SK-N-SH treated with all-trans-retinoic acid at 6 μM for 48 hours (cell line): ENCODE data around the gene TBCK.

Experiments used
- ARNTL ChIP-seq: fragments of 450-650 bp; formaldehyde crosslinking; IDR thresholded peaks from 2 replicates; pipeline ENCODE4 v1.5.0; 2020; ENCODE audit warnings: low read depth, mild to moderate bottlenecking, moderate library complexity, borderline replicate concordance
- BACH2 ChIP-seq: fragments of 250-450 bp; sonication (Bioruptor Pico); IDR thresholded peaks from 2 replicates; pipeline ENCODE4 v1.9.0; 2021; ENCODE audit warnings: mild to moderate bottlenecking, borderline replicate concordance
- CSRNP3 ChIP-seq: fragments of 250-450 bp; sonication (Bioruptor Pico); IDR thresholded peaks from 2 replicates; pipeline ENCODE4 v1.5.1; 2021; ENCODE audit warnings: mild to moderate bottlenecking, moderate library complexity
- GLIS3 ChIP-seq: fragments of 250-450 bp; sonication (Bioruptor Pico); IDR thresholded peaks from 2 replicates; pipeline ENCODE4 v1.5.0; 2020; ENCODE audit warnings: mild to moderate bottlenecking, moderate library complexity
- OSR1 ChIP-seq: fragments of 250-450 bp; sonication (Bioruptor Pico); IDR thresholded peaks from 2 replicates; pipeline ENCODE4 v1.8.0; 2022; ENCODE audit warnings: moderate library complexity, mild to moderate bottlenecking, inconsistent platforms
- PATZ1 ChIP-seq: fragments of 250-450 bp; sonication (Bioruptor Pico); IDR thresholded peaks from 2 replicates; pipeline ENCODE4 v1.8.0; 2020; ENCODE audit warnings: mild to moderate bottlenecking, moderate library complexity, borderline replicate concordance
- POU6F1 ChIP-seq: fragments of 250-450 bp; sonication (Bioruptor Pico); IDR thresholded peaks from 2 replicates; pipeline ENCODE4 v1.8.0; 2021; ENCODE audit warnings: low read depth, mild to moderate bottlenecking, moderate library complexity, borderline replicate concordance
- RARB ChIP-seq: fragments of 250-450 bp; sonication (Bioruptor Pico); IDR thresholded peaks from 2 replicates; pipeline ENCODE4 v1.8.0; 2021; ENCODE audit warnings: mild to moderate bottlenecking, moderate library complexity
- TCF4 ChIP-seq: fragments of 250-450 bp; sonication (Bioruptor Pico); IDR thresholded peaks from 2 replicates; pipeline ENCODE4 v1.8.0; 2021; ENCODE audit warnings: mild to moderate bottlenecking, moderate library complexity, borderline replicate concordance
- ZFP30 ChIP-seq: fragments of 450-650 bp; formaldehyde crosslinking; IDR thresholded peaks from 2 replicates; pipeline ENCODE4 v1.5.0; 2022; ENCODE audit warnings: mild to moderate bottlenecking, moderate library complexity
- ZNF70 ChIP-seq: fragments of 450-650 bp; formaldehyde crosslinking; IDR thresholded peaks from 2 replicates; pipeline ENCODE4 v1.5.0; 2020; ENCODE audit warnings: mild to moderate bottlenecking, moderate library complexity

- TF ChIP-seq POU6F1 (CRISPR knock-in tag) (no peak), CSRNP3 (CRISPR knock-in tag) (no peak), TCF4 (CRISPR knock-in tag) (no peak), PATZ1 (CRISPR knock-in tag) (no peak), OSR1 (CRISPR knock-in tag) (no peak), ARNTL (CRISPR knock-in tag) (no peak), BACH2 (CRISPR knock-in tag) (no peak), ZNF70 (CRISPR knock-in tag) (no peak), GLIS3 (CRISPR knock-in tag) (no peak), ZFP30 (no peak), RARB (CRISPR knock-in tag) (no peak)
Observed at GRCh38 chr4:106284227-106284626, 31.8 kb downstream of the TBCK start.
